Measurements from ENCODE around the gene PDXK.

The PDXK gene

GRCh38 chr21:43760391-43760958, 41.5 kb downstream of the PDXK start:
- H2BK5ac ChIP-seq (ENCODE audit: low read depth, low read length, poor library complexity) = no peak overlapping the region
- no peak overlapping the region for H2BK120ac ChIP-seq (ENCODE audit: insufficient read depth, low read length, poor library complexity)
- H3K9me3 ChIP-seq (ENCODE audit: insufficient read depth, low read depth, low read length) = peaks cover 2% of the 10 kb centered on the region
- H3K4me1 ChIP-seq (ENCODE audit: control insufficient read depth in 1 of 2, insufficient read depth in 2 of 2, low read length in 2 of 2) = no peaks in the 10 kb centered on the region
- H3K79me1 ChIP-seq (ENCODE audit: low read length) = no peaks in the 10 kb centered on the region
- no peaks in the 10 kb centered on the region for H3K27me3 ChIP-seq (ENCODE audit: insufficient read depth, low read length)
- H3K9ac ChIP-seq (ENCODE audit: low read length) = no peak overlapping the region
- no peak overlapping the region for H3K4ac ChIP-seq (ENCODE audit: low read depth, low read length)
- H3K23ac ChIP-seq (ENCODE audit: low read length) = no peak overlapping the region
- DNase-seq = no peak
- no peak overlapping the region for H2AK5ac ChIP-seq (ENCODE audit: low read length)
- no peaks in the 10 kb centered on the region for H3K79me2 ChIP-seq (ENCODE audit: control insufficient read depth, insufficient read depth, low read length, poor library complexity)
- no peak overlapping the region for H3K4me3 ChIP-seq (ENCODE audit: low read depth, low read length)
- peaks cover 44 to 57% of the 10 kb centered on the region in 2 experiments for H3K36me3 ChIP-seq (ENCODE audit: control insufficient read depth in 1 of 2, insufficient read depth in 2 of 2, low read length in 2 of 2)
- no peak overlapping the region for H4K8ac ChIP-seq (ENCODE audit: low read depth, low read length)
- H3K14ac ChIP-seq (ENCODE audit: low read length) = no peak overlapping the region
- no peak overlapping the region for H3K4me2 ChIP-seq (ENCODE audit: low read length)
- H3K18ac ChIP-seq (ENCODE audit: low read length) = no peak overlapping the region
- no peak overlapping the region for H2BK12ac ChIP-seq (ENCODE audit: low read length)
- no peak overlapping the region for H2AFZ ChIP-seq (ENCODE audit: insufficient read depth, low read length, poor library complexity)
- H3K27ac ChIP-seq (ENCODE audit: low read depth, low read length) = no peak overlapping the region
- no peak overlapping the region for H4K12ac ChIP-seq (ENCODE audit: low read depth, low read length)
- H4K91ac ChIP-seq (ENCODE audit: low read depth, low read length) = no peak overlapping the region
- no CpG with 5 or more reads among the region's 22 CpGs for WGBS (ENCODE audit: extremely low coverage, insufficient coverage, insufficient read length)

- H3K9ac ChIP-seq (ENCODE audit: low read length) = no peak overlapping the region
- no peak overlapping the region for H4K8ac ChIP-seq (ENCODE audit: low read depth, low read length)
- no peak overlapping the region for H3K4me3 ChIP-seq (ENCODE audit: low read depth, low read length)
- H3K9me3 ChIP-seq (ENCODE audit: insufficient read depth, low read depth, low read length) = peaks cover 2% of the 10 kb centered on the region
- H3K23ac ChIP-seq (ENCODE audit: low read length) = no peak overlapping the region
- no peaks in the 10 kb centered on the region for H3K4me1 ChIP-seq (ENCODE audit: control insufficient read depth in 1 of 2, insufficient read depth in 2 of 2, low read length in 2 of 2)
- no peak overlapping the region for H3K27ac ChIP-seq (ENCODE audit: low read depth, low read length)
- no peak overlapping the region for H2BK120ac ChIP-seq (ENCODE audit: insufficient read depth, low read length, poor library complexity)
- H2AFZ ChIP-seq (ENCODE audit: insufficient read depth, low read length, poor library complexity) = no peak overlapping the region
- peaks cover 31 to 43% of the 10 kb centered on the region in 2 experiments for H3K36me3 ChIP-seq (ENCODE audit: control insufficient read depth in 1 of 2, insufficient read depth in 2 of 2, low read length in 2 of 2)
- no peaks in the 10 kb centered on the region for H3K27me3 ChIP-seq (ENCODE audit: insufficient read depth, low read length)
- H3K79me2 ChIP-seq (ENCODE audit: control insufficient read depth, insufficient read depth, low read length, poor library complexity) = no peaks in the 10 kb centered on the region
- DNase-seq = no peak
- H3K14ac ChIP-seq (ENCODE audit: low read length) = no peak overlapping the region
- no peak overlapping the region for H3K18ac ChIP-seq (ENCODE audit: low read length)
- no peak overlapping the region for H3K4me2 ChIP-seq (ENCODE audit: low read length)
- no peak overlapping the region for H2BK12ac ChIP-seq (ENCODE audit: low read length)
- H3K4ac ChIP-seq (ENCODE audit: low read depth, low read length) = no peak overlapping the region
- no peaks in the 10 kb centered on the region for H3K79me1 ChIP-seq (ENCODE audit: low read length)
- no peak overlapping the region for H4K91ac ChIP-seq (ENCODE audit: low read depth, low read length)
- H4K12ac ChIP-seq (ENCODE audit: low read depth, low read length) = no peak overlapping the region
- H2BK5ac ChIP-seq (ENCODE audit: low read depth, low read length, poor library complexity) = no peak overlapping the region
- no peak overlapping the region for H2AK5ac ChIP-seq (ENCODE audit: low read length)
- no CpG with 5 or more reads among the region's 18 CpGs for WGBS (ENCODE audit: extremely low coverage, insufficient coverage, insufficient read length)
Measured at GRCh38 chr21:43761886-43762285, 43.0 kb downstream of the PDXK start.

- Histone ChIP-seq H3K27ac (ENCODE audit: low read depth, low read length) (no peak overlapping the region), H3K18ac (ENCODE audit: low read length) (no peak overlapping the region), H3K36me3 (ENCODE audit: control insufficient read depth in 1 of 2, insufficient read depth in 2 of 2, low read length in 2 of 2) (peaks cover 27 to 37% of the 10 kb centered on the region in 2 experiments), H3K4me3 (ENCODE audit: low read depth, low read length) (no peak overlapping the region), H3K9me3 (ENCODE audit: insufficient read depth, low read depth, low read length) (peaks cover 2% of the 10 kb centered on the region), H3K14ac (ENCODE audit: low read length) (no peak overlapping the region), H3K79me1 (ENCODE audit: low read length) (peaks cover under 1% of the 10 kb centered on the region), H3K4ac (ENCODE audit: low read depth, low read length) (no peak overlapping the region), H4K12ac (ENCODE audit: low read depth, low read length) (no peak overlapping the region), H3K27me3 (ENCODE audit: insufficient read depth, low read length) (no peaks in the 10 kb centered on the region), H2BK120ac (ENCODE audit: insufficient read depth, low read length, poor library complexity) (no peak overlapping the region), H3K79me2 (ENCODE audit: control insufficient read depth, insufficient read depth, low read length, poor library complexity) (no peaks in the 10 kb centered on the region), H3K4me1 (ENCODE audit: control insufficient read depth in 1 of 2, insufficient read depth in 2 of 2, low read length in 2 of 2) (peaks cover 0 to 2% of the 10 kb centered on the region in 2 experiments), H2AFZ (ENCODE audit: insufficient read depth, low read length, poor library complexity) (no peak overlapping the region), H3K9ac (ENCODE audit: low read length) (no peak overlapping the region), H4K91ac (ENCODE audit: low read depth, low read length) (no peak overlapping the region), H3K4me2 (ENCODE audit: low read length) (no peak overlapping the region), H4K8ac (ENCODE audit: low read depth, low read length) (no peak overlapping the region), H2BK5ac (ENCODE audit: low read depth, low read length, poor library complexity) (no peak overlapping the region), H2BK12ac (ENCODE audit: low read length) (no peak overlapping the region), H3K23ac (ENCODE audit: low read length) (no peak overlapping the region), H2AK5ac (ENCODE audit: low read length) (no peak overlapping the region)
- no CpG with 5 or more reads among the region's 15 CpGs for WGBS (ENCODE audit: extremely low coverage, insufficient coverage, insufficient read length)
- DNase-seq = peak; percentile 62 to 65
Measured at GRCh38 chr21:43762303-43763128, 43.6 kb downstream of the PDXK start.

GRCh38 chr21:43763901-43764523, 45.1 kb downstream of the PDXK start:
- Histone ChIP-seq H4K91ac (ENCODE audit: low read depth, low read length) (no peak overlapping the region), H2AK5ac (ENCODE audit: low read length) (no peak overlapping the region), H3K9ac (ENCODE audit: low read length) (no peak overlapping the region), H3K36me3 (ENCODE audit: control insufficient read depth in 1 of 2, insufficient read depth in 2 of 2, low read length in 2 of 2) (peaks cover 21 to 27% of the 10 kb centered on the region in 2 experiments), H3K4me3 (ENCODE audit: low read depth, low read length) (no peak overlapping the region), H2BK5ac (ENCODE audit: low read depth, low read length, poor library complexity) (no peak overlapping the region), H4K8ac (ENCODE audit: low read depth, low read length) (no peak overlapping the region), H3K27ac (ENCODE audit: low read depth, low read length) (no peak overlapping the region), H3K4me1 (ENCODE audit: control insufficient read depth in 1 of 2, insufficient read depth in 2 of 2, low read length in 2 of 2) (peaks cover 11 to 14% of the 10 kb centered on the region in 2 experiments), H2AFZ (ENCODE audit: insufficient read depth, low read length, poor library complexity) (no peak overlapping the region), H2BK12ac (ENCODE audit: low read length) (no peak overlapping the region), H3K27me3 (ENCODE audit: insufficient read depth, low read length) (no peaks in the 10 kb centered on the region), H3K4ac (ENCODE audit: low read depth, low read length) (no peak overlapping the region), H3K23ac (ENCODE audit: low read length) (no peak overlapping the region), H3K14ac (ENCODE audit: low read length) (no peak overlapping the region), H3K4me2 (ENCODE audit: low read length) (no peak overlapping the region), H3K79me1 (ENCODE audit: low read length) (peaks cover 13% of the 10 kb centered on the region), H4K12ac (ENCODE audit: low read depth, low read length) (no peak overlapping the region), H2BK120ac (ENCODE audit: insufficient read depth, low read length, poor library complexity) (no peak overlapping the region), H3K9me3 (ENCODE audit: insufficient read depth, low read depth, low read length) (peaks cover 2% of the 10 kb centered on the region), H3K79me2 (ENCODE audit: control insufficient read depth, insufficient read depth, low read length, poor library complexity) (peaks cover 5% of the 10 kb centered on the region), H3K18ac (ENCODE audit: low read length) (no peak overlapping the region)
- WGBS (ENCODE audit: extremely low coverage, insufficient coverage, insufficient read length) = no CpG with 5 or more reads among the region's 10 CpGs
- no peak for DNase-seq
